ENCODE measurements around the gene MROH2A. TPM values are rescaled to one million over a fixed set of nuclear protein-coding genes. Genes with fewer than 3 reads are reported as not detected.

Gene MROH2A
- total RNA-seq, 1 donor from 2014 or later = not detected

DNA sequence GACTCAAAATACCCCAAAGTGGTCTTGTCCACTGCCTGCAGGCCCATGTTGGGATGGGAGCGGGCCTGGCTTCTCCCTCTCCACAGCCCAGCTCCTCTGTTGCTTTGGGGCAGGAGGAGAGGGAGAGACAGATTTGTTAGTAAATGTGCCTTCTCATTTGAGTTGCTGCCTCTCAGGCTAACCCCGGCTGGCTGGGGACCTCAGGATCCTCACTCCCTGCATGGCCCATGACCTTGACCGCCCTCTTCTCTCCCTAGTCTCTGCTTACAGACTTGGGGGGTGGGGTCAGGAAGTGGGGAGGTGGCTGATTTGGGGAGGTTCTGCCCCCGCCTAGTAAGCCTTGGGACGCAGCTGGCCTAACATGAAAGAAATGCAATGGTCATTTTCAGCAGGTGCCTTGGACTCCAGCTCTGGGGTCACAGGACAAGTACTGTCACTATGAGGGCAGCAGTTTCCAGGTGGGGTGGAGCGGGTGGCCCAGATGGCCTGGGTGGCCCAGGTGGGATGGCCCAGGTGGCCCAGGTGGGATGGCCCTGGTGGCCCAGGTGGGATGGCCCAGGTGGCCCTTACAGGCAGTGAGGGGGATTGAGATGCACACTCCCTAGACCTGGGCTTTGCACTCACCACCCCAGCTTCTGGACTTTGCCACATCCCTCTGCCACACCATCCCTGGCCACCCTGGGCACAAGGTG, 52.1 kb downstream of the MROH2A start:
- Histone ChIP-seq H3K36me3 (no peaks in the 10 kb centered on the region), H3K4me1 (no peaks in the 10 kb centered on the region), H3K27ac (replicated peaks) (no peak overlapping the region), H3K27me3 (ENCODE audit: low read depth) (peaks cover 12% of the 10 kb centered on the region), H3K4me3 (no peak overlapping the region), H3K9me3 (replicated peaks) (peaks cover 8% of the 10 kb centered on the region)
- TF ChIP-seq, protein P1, sequence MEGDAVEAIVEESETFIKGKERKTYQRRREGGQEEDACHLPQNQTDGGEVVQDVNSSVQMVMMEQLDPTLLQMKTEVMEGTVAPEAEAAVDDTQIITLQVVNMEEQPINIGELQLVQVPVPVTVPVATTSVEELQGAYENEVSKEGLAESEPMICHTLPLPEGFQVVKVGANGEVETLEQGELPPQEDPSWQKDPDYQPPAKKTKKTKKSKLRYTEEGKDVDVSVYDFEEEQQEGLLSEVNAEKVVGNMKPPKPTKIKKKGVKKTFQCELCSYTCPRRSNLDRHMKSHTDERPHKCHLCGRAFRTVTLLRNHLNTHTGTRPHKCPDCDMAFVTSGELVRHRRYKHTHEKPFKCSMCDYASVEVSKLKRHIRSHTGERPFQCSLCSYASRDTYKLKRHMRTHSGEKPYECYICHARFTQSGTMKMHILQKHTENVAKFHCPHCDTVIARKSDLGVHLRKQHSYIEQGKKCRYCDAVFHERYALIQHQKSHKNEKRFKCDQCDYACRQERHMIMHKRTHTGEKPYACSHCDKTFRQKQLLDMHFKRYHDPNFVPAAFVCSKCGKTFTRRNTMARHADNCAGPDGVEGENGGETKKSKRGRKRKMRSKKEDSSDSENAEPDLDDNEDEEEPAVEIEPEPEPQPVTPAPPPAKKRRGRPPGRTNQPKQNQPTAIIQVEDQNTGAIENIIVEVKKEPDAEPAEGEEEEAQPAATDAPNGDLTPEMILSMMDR (IDR thresholded peaks at IDR 0.05; ENCODE audit: borderline replicate concordance) = no peak
- DNase-seq = no peak
- intact Hi-C loops (cut with micrococcal nuclease) = no loop called here

DNA sequence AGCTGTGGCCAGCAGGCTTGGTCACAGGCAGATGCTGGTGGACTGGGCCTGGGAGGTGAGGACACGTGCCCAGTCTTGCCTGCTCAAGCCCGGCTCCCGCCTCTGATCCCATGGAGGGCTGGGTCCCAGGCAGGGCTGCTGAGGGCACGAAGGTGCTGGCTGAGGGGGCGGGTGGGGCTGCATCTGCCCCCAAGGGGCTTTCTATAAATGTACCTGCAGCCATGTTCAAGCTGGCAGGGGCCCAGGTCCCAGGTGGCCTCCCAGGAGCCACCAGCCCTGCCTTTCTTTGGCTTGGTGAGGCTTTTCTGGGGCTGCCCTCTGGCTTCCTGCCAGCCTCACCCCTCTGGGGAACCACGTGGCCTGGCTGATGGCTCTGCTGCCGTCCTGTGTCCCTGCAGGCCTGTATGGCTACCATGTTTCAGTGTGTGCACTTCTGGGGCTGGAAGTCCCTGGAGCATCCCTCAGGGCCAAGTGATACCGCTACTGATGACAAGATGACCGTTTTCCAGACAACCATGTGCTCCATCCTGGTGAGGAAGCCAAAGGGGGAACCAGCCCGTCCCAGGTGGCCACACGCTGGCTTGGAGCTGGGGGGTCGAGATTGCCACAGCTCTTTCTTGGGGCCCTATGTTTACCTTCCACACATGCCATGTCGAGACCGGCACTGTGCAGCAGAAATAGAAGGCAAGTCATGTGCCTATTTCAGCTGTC, 53.0 kb downstream of the MROH2A start:
- intact Hi-C loops (cut with micrococcal nuclease) = no loop called here
- H3K27me3 ChIP-seq (ENCODE audit: low read depth) = peaks cover 12% of the 10 kb centered on the region
- DNase-seq = no peak

DNA sequence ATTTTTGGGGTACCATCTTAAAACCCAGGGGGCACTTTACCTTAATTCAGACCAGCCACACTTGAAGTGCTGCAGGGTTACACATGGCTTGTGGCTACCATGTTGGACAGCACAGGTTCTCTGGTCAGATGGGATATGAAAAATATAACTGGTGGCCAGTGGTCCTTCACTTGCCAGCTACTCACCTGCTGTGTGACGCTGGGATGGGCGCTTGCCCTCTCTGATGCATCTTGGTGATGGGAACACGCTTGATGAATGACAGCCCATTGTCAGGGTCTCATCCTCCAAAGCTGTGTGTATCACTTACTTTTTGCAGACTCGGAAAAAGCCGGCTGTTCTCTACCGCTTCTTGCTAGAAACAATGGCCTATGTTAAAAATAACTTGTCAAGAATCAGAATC, 53.7 kb downstream of the MROH2A start:
- Histone ChIP-seq H3K9me3 (replicated peaks) (no peaks in the 10 kb centered on the region), H3K36me3 (no peaks in the 10 kb centered on the region), H3K27me3 (ENCODE audit: low read depth) (peaks cover 12% of the 10 kb centered on the region), H3K27ac (replicated peaks) (no peak overlapping the region), H3K4me1 (no peaks in the 10 kb centered on the region), H3K4me3 (no peak overlapping the region)
- TF ChIP-seq, protein P1 (IDR thresholded peaks at IDR 0.05; ENCODE audit: borderline replicate concordance) = no peak
- no peak for DNase-seq
- intact Hi-C loops (cut with micrococcal nuclease) = no loop called here

More for the DNA sequence above, 53.0 kb downstream of the MROH2A start:
- H3K36me3 ChIP-seq = no peaks in the 10 kb centered on the region
- H3K27ac ChIP-seq (replicated peaks) = no peak overlapping the region
- TF ChIP-seq, protein P1 (IDR thresholded peaks at IDR 0.05; ENCODE audit: borderline replicate concordance) = no peak
- H3K9me3 ChIP-seq (replicated peaks) = peaks cover 6% of the 10 kb centered on the region
- no peak overlapping the region for H3K4me3 ChIP-seq
- H3K4me1 ChIP-seq = no peaks in the 10 kb centered on the region

DNA sequence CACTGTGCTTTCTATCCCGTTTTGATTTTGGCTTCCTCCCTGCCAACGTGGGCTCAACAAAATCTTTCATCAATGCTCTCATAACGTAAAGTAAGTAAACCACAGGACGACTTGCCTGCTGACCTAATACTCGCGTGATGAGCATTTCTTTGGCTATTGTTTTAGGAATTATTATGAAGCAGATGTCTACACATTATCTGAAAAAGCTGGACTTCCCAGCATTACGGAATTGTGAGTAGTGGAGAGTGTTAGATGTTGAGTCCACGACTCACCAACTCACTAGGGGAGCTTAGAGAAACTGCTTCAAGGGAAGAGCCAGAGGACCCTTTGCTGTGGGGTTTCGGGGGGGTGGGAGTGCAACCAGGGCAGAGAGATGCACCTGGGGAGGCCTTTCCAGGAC, 54.3 kb downstream of the MROH2A start:
- Histone ChIP-seq H3K4me3 (no peak overlapping the region), H3K36me3 (no peaks in the 10 kb centered on the region), H3K27me3 (ENCODE audit: low read depth) (peaks cover 12% of the 10 kb centered on the region), H3K4me1 (no peaks in the 10 kb centered on the region), H3K9me3 (replicated peaks) (no peaks in the 10 kb centered on the region), H3K27ac (replicated peaks) (no peak overlapping the region)
- intact Hi-C loops (cut with micrococcal nuclease) = no loop called here
- DNase-seq = no peak
- TF ChIP-seq, protein P1 (IDR thresholded peaks at IDR 0.05; ENCODE audit: borderline replicate concordance) = no peak

DNA sequence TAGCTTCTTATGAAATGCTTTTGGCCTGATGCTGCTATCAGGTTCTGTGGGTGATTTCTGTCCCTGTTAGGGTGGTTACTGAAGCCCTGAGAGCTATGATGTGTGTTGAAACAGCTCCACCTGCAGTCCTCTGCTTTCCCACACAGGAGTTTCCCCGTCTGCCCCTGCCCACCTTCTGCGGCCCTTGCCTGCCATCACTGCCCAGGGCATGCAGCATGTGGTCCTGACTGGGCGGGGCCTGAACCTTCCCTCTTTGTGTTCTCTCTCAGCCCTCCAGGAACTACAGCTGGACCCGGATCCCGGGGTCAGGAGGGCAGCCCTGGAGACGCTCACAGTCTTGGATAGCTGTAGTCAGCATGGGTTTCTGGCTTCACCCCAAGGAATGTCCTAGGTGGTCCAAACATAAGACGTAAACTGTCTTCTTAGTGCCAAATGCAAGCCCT, 54.8 kb downstream of the MROH2A start:
- intact Hi-C loops (cut with micrococcal nuclease) = no loop called here
- no peak for DNase-seq
- no peaks in the 10 kb centered on the region for H3K9me3 ChIP-seq (replicated peaks)
- TF ChIP-seq, protein P1 (IDR thresholded peaks at IDR 0.05; ENCODE audit: borderline replicate concordance) = no peak
- peaks cover 12% of the 10 kb centered on the region for H3K27me3 ChIP-seq (ENCODE audit: low read depth)
- no peaks in the 10 kb centered on the region for H3K4me1 ChIP-seq
- no peak overlapping the region for H3K27ac ChIP-seq (replicated peaks)
- H3K4me3 ChIP-seq = no peak overlapping the region
- no peaks in the 10 kb centered on the region for H3K36me3 ChIP-seq

All from left ventricle myocardium inferior (tissue), 1 donor.